Measurements from ENCODE around the gene DAD1. TPM values are rescaled to one million over a fixed set of nuclear protein-coding genes. Genes with fewer than 3 reads are reported as not detected.

The DAD1 gene
- total RNA-seq, 4 donors from 2014 or later, result 52.0 to 173 (median 123) TPM

DNA sequence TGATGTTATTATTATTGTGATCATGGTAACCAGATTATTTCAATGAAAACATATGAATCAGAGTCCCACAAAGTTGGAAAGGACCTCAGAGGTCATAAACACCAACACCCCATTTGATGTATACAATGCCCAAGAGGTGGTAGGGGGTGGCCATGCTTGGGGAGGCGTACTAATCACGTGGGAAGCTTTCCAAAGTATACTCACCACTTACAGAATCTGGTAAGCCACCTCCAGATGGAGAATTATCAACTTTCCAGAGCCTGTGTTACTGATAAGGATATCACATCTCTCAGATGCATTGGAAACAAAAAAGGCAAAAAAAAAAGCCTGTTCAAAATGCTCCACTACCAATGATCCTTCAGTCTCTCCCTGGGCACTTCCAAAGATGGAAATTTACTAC is 8.4 kb downstream of the DAD1 start:
- no peak for DNase-seq
- Histone ChIP-seq H3K36me3 (no peaks in the 10 kb centered on the region), H3K27me3 (no peaks in the 10 kb centered on the region), H3K4me3 (no peak overlapping the region), H3K27ac (no peak overlapping the region), H3K9me3 (no peaks in the 10 kb centered on the region), H3K4me1 (peaks cover 0 to 15% (median 0%) of the 10 kb centered on the region in 4 donors)
- TF ChIP-seq POLR2A (IDR thresholded peaks at IDR 0.05), result no peak

DNA sequence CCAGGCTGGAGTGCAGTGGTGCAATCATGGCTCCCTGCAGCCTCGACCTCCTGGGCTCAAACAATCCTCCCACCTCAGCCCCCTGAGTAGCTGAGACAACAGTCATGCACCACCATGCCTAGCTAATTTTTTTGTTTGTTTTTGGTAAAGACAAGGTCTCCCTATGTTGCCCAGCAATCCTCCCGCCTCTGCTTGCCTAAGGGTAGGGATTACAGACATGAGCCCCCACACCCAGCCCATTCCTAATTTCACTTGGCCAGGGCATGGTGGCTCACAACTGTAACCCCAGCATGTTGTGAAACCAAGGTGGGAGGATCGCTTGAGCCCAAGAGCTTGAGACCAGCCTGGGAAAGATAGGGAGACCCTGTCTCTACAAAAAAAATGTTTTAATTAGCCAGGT is 9.1 kb downstream of the DAD1 start:
- TF ChIP-seq POLR2A (IDR thresholded peaks at IDR 0.05), result no peak
- TF ChIP-seq, protein P1, sequence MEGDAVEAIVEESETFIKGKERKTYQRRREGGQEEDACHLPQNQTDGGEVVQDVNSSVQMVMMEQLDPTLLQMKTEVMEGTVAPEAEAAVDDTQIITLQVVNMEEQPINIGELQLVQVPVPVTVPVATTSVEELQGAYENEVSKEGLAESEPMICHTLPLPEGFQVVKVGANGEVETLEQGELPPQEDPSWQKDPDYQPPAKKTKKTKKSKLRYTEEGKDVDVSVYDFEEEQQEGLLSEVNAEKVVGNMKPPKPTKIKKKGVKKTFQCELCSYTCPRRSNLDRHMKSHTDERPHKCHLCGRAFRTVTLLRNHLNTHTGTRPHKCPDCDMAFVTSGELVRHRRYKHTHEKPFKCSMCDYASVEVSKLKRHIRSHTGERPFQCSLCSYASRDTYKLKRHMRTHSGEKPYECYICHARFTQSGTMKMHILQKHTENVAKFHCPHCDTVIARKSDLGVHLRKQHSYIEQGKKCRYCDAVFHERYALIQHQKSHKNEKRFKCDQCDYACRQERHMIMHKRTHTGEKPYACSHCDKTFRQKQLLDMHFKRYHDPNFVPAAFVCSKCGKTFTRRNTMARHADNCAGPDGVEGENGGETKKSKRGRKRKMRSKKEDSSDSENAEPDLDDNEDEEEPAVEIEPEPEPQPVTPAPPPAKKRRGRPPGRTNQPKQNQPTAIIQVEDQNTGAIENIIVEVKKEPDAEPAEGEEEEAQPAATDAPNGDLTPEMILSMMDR (IDR thresholded peaks at IDR 0.05), result no peak
- Histone ChIP-seq H3K27me3 (no peaks in the 10 kb centered on the region), H3K9me3 (no peaks in the 10 kb centered on the region), H3K4me3 (no peak overlapping the region), H3K27ac (no peak overlapping the region), H3K4me1 (peaks cover 0 to 11% (median 0%) of the 10 kb centered on the region in 4 donors), H3K36me3 (peaks cover 0 to 5% (median 0%) of the 10 kb centered on the region in 3 donors)
- no peak for DNase-seq

DNA sequence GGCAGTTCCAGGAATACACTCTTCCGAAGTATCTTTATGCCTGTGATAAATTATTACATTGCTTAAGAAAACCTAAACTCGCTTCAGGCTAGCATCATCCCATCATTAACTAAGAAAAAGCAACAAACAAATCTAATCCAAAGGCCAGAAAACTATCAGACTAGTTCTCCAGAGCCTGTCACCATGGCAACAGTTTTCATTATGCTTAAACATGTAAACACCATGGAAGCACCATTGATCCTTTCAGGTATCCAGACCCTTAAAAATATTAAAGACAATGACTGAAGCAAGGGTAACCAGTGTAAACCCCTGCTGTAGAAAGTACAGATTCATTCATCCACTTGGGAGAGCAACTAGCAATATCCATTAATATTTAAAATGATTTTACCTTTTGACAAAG is 9.8 kb downstream of the DAD1 start:
- no peak for DNase-seq
- Histone ChIP-seq H3K27ac (no peak overlapping the region), H3K4me3 (no peak overlapping the region), H3K9me3 (no peaks in the 10 kb centered on the region), H3K4me1 (peaks cover 0 to 4% (median 0%) of the 10 kb centered on the region in 4 donors), H3K27me3 (no peaks in the 10 kb centered on the region), H3K36me3 (peaks cover 0 to 12% (median 0%) of the 10 kb centered on the region in 3 donors)
- no peak for TF ChIP-seq POLR2A (IDR thresholded peaks at IDR 0.05)
- TF ChIP-seq, protein P1 (IDR thresholded peaks at IDR 0.05), result no peak

DNA sequence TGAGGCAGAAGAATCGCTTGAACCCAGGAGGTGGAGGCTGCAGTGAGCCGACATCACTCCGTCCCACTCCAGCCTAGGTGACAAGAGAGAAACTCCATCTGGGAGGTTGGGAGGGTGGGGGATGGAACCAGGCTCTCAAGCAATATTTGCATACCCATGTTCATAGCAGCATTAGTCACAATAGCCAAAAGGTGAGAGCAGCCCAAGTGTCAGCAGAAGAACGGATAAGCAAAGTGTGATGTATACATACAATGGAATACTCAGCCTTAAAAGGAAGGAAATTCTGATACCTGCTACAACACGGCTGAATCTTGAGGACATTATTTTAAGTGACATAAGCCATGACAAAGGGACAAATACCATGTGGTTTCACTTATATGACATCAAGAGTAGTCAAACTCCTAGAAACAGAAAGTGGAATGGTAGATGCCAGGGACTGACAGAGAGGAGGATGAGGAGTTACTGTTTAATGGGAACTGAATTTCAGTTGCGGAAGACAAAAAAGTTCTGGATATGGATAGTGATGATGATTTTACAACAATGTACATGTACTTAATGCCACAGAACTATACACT is 11.6 kb downstream of the DAD1 start:
- TF ChIP-seq, protein P1 (IDR thresholded peaks at IDR 0.05), result no peak
- TF ChIP-seq POLR2A (IDR thresholded peaks at IDR 0.05), result no peak
- peaks cover 0 to 30% (median 0%) of the 10 kb centered on the region in 3 donors for H3K36me3 ChIP-seq
- H3K27me3 ChIP-seq, result no peaks in the 10 kb centered on the region
- no peaks in the 10 kb centered on the region for H3K9me3 ChIP-seq
- no peak for DNase-seq
- H3K27ac ChIP-seq, result no peak overlapping the region
- no peak overlapping the region for H3K4me3 ChIP-seq
- no peaks in the 10 kb centered on the region for H3K4me1 ChIP-seq

DNA sequence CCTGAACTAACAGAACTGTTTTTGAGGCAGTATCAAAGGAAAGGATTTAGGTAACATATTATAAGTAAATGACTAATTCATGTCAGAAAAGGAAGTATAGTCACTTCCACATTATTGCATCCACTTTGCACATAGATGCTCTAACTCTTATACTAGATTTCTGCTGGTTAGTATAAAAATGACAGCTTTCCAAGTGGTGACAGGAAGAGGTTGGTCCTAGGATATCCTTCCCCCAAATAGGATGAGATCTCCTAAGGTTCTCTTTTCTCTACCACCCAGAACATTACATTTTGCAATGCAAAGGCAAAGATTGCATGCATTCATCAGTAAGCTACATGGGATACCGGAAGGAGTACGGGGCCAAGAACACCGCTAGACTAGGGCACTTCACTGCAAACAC is 15.2 kb downstream of the DAD1 start:
- Histone ChIP-seq H3K4me3 (no peak overlapping the region), H3K9me3 (no peaks in the 10 kb centered on the region), H3K27me3 (no peaks in the 10 kb centered on the region), H3K4me1 (peaks cover 0 to 8% (median under 1%) of the 10 kb centered on the region in 4 donors), H3K27ac (no peak overlapping the region), H3K36me3 (peaks cover 0 to 45% (median 0%) of the 10 kb centered on the region in 3 donors)
- DNase-seq, result no peak
- TF ChIP-seq, protein P1 (IDR thresholded peaks at IDR 0.05), result no peak
- TF ChIP-seq POLR2A (IDR thresholded peaks at IDR 0.05), result no peak

DNA sequence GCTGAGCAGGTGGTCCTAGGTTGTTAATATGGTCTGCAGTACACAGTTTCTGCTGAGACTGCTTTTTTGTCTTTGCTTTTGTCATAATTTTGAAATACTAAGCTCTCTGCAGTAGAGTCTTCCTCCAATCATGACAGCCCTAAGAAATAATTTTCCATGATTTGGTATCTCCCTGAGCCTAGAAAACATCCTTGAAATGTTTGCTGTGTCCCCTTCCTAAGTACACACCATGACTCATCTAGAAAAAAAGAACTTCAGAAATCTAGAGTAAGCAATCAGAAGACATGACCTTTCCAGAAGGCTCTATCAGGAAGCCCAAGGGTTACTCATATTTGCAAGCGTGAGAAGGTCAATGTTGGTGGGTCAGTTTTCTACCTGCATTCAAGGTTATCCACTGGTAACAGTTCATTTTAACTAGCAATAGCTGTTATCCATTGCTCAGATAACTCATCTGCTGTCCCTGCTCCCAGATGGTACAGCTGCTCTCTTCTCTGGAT is 16.4 kb downstream of the DAD1 start:
- Histone ChIP-seq H3K4me1 (peaks cover 0 to 8% (median 1%) of the 10 kb centered on the region in 4 donors), H3K4me3 (no peak overlapping the region), H3K9me3 (no peaks in the 10 kb centered on the region), H3K27ac (peak overlapping the region in 1 of 4 donors; percentile 32), H3K27me3 (no peaks in the 10 kb centered on the region), H3K36me3 (peaks cover 0 to 45% (median 0%) of the 10 kb centered on the region in 3 donors)
- no peak for TF ChIP-seq POLR2A (IDR thresholded peaks at IDR 0.05)
- TF ChIP-seq, protein P1 (IDR thresholded peaks at IDR 0.05), result no peak
- no peak for DNase-seq
